ENCODE data around the gene ELMOD3.
"Not testable (repeated sequence)": the region's sequence is repeated elsewhere in the genome, so short reads cannot be mapped to it uniquely, and the experiment has no call there.

The ELMOD3 gene

GRCh38 chr2:85438201-85439024 is 83.8 kb downstream of the ELMOD3 start:
- Histone ChIP-seq H3K27me3 (ENCODE audit: control insufficient read depth, insufficient read depth, low read length) (no peaks in the 10 kb centered on the region), H3K27ac (ENCODE audit: low read depth, low read length) (peak overlapping the region; percentile 94), H3K4me1 (ENCODE audit: control insufficient read depth, insufficient read depth, low read length) (peaks cover 20% of the 10 kb centered on the region), H3K36me3 (ENCODE audit: control insufficient read depth, insufficient read depth, low read length) (no peaks in the 10 kb centered on the region), H3K4me3 (ENCODE audit: low read length) (peak overlapping the region; percentile 73), H3K9ac (ENCODE audit: low read length) (peak overlapping the region; percentile 68)

GRCh38 chr2:85439025-85439472 is 84.5 kb downstream of the ELMOD3 start:
- H3K4me1 ChIP-seq (ENCODE audit: control insufficient read depth, insufficient read depth, low read length) = peaks cover 18% of the 10 kb centered on the region
- H3K27ac ChIP-seq (ENCODE audit: low read depth, low read length) = peak overlapping the region; percentile 94
- no peak overlapping the region for H3K4me3 ChIP-seq (ENCODE audit: low read length)
- no peaks in the 10 kb centered on the region for H3K27me3 ChIP-seq (ENCODE audit: control insufficient read depth, insufficient read depth, low read length)
- H3K36me3 ChIP-seq (ENCODE audit: control insufficient read depth, insufficient read depth, low read length) = no peaks in the 10 kb centered on the region
- no peak overlapping the region for H3K9ac ChIP-seq (ENCODE audit: low read length)

GRCh38 chr2:85439569-85439968 is 85.0 kb downstream of the ELMOD3 start:
- peaks cover 17% of the 10 kb centered on the region for H3K4me1 ChIP-seq (ENCODE audit: control insufficient read depth, insufficient read depth, low read length)
- not testable (repeated sequence) for H3K27me3 ChIP-seq (ENCODE audit: control insufficient read depth, insufficient read depth, low read length); H3K36me3 ChIP-seq (ENCODE audit: control insufficient read depth, insufficient read depth, low read length); H3K4me3 ChIP-seq (ENCODE audit: low read length); H3K9ac ChIP-seq (ENCODE audit: low read length); H3K27ac ChIP-seq (ENCODE audit: low read depth, low read length)

DNA sequence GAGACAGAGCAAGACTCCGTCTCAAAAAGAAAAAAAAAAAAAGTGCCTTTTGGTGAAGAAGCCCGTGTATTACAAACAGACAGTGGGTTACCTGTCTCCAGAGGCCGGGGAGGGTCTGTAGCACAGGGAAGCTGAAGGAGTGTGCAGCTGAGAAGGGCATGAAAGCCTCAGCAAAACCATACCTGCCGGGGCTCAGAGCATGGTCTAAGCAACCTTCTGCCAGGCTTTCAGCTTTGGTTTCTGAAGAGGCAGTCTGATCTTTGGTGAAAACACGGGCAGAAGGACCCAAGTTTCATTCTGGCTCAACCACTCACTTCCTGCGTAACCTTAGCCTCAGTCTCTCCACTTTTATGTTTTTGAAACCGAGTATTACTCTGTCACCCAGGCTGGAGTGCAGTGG is 85.4 kb downstream of the ELMOD3 start:
- no peaks in the 10 kb centered on the region for H3K27me3 ChIP-seq (ENCODE audit: control insufficient read depth, insufficient read depth, low read length)
- H3K9ac ChIP-seq (ENCODE audit: low read length) = no peak overlapping the region
- H3K4me1 ChIP-seq (ENCODE audit: control insufficient read depth, insufficient read depth, low read length) = peaks cover 17% of the 10 kb centered on the region
- no peak overlapping the region for H3K27ac ChIP-seq (ENCODE audit: low read depth, low read length)
- no peak overlapping the region for H3K4me3 ChIP-seq (ENCODE audit: low read length)
- H3K36me3 ChIP-seq (ENCODE audit: control insufficient read depth, insufficient read depth, low read length) = no peaks in the 10 kb centered on the region

GRCh38 chr2:85440729-85441128 is 86.2 kb downstream of the ELMOD3 start:
- Histone ChIP-seq H3K4me3 (ENCODE audit: low read length) (no peak overlapping the region), H3K4me1 (ENCODE audit: control insufficient read depth, insufficient read depth, low read length) (peaks cover 20% of the 10 kb centered on the region), H3K27ac (ENCODE audit: low read depth, low read length) (no peak overlapping the region), H3K36me3 (ENCODE audit: control insufficient read depth, insufficient read depth, low read length) (no peaks in the 10 kb centered on the region), H3K27me3 (ENCODE audit: control insufficient read depth, insufficient read depth, low read length) (no peaks in the 10 kb centered on the region), H3K9ac (ENCODE audit: low read length) (no peak overlapping the region)
